Stomach (tissue), 9 donors: ENCODE results near the gene ANGPTL7. TPM values are rescaled to one million over a fixed set of nuclear protein-coding genes. Genes with fewer than 3 reads are reported as not detected.

ENCODE experiments used
- DNase-seq, 2 donors: peaks; one replicate each; pipeline versions ENCODE4 v3.0.0 to v3.0.0-alpha.2; 2013 to 2019
- H3K27ac ChIP-seq, 5 donors: fragments of 200-600 bp in 4 of 5; sonication (generic) in 4 of 5; one replicate each; pipeline ENCODE4 v1.5.1; 2013 to 2019; ENCODE audit warnings: mild to moderate bottlenecking in 1 of 5, moderate library complexity in 1 of 5
- H3K27me3 ChIP-seq, 3 donors: fragments of 200-600 bp; sonication (generic); one replicate each; pipeline ENCODE4 v1.5.1; 2017 to 2019; ENCODE audit warnings: mixed run types in 1 of 3
- H3K36me3 ChIP-seq, 4 donors: fragments of 200-600 bp; sonication (generic); 1 replicate in 3 of 4; 2 replicates in 1 of 4; pipeline ENCODE4 v1.5.1; 2016 to 2019
- H3K4me1 ChIP-seq, 4 donors: fragments of 200-600 bp; sonication (generic); one replicate each; pipeline ENCODE4 v1.5.1; 2016 to 2019
- H3K4me3 ChIP-seq, 4 donors: fragments of 200-600 bp; sonication (generic) in 3 of 4; one replicate each; pipeline ENCODE4 v1.5.1; 2016 to 2019; ENCODE audit warnings: mild to moderate bottlenecking in 1 of 4
- H3K9me3 ChIP-seq, 4 donors: fragments of 200-600 bp; sonication (generic); one replicate each; pipeline ENCODE4 v1.5.1; 2016 to 2019
- EP300 ChIP-seq: sonication (generic); formaldehyde crosslinking; IDR thresholded peaks from one replicate; pipeline ENCODE4 v1.6.1; 2017; ENCODE audit warnings: antibody characterized with exemption
- POLR2A ChIP-seq, 4 donors: fragments of 450-650 bp; IDR thresholded peaks; one replicate each; pipeline ENCODE4 v1.6.1; 2016; ENCODE audit warnings: antibody characterized with exemption in 4 of 4, control low read depth in 2 of 4, mild to moderate bottlenecking in 1 of 4, moderate library complexity in 1 of 4
- POLR2AphosphoS5 ChIP-seq, 3 donors: sonication (generic); formaldehyde crosslinking; IDR thresholded peaks; one replicate each; pipeline ENCODE4 v1.6.1; 2016; ENCODE audit warnings: antibody characterized with exemption in 3 of 3
- WGBS, 5 donors: extraction: QIAGEN DNeasy Blood & Tissue Kit in 3 of 5; methylation state at CpG; one replicate each; pipeline versions ENCODE4 v1.1.5 to v1.1.7; 2013 to 2018; 5-methylcytosine and 5-hydroxymethylcytosine counted together
- intact Hi-C: fragments of 100-400 bp; cut with DNase I; formaldehyde crosslinking; loops from one replicate; pipeline ENCODE4 v1.15.1; 2023; ENCODE audit warnings: low total_unique reads
- polyA plus RNA-seq, 3 donors: library from polyadenylated mRNA; stranded (reverse); fragments of 200-250 nt; gene quantifications; one replicate each; pipeline ENCODE4 v1.2.3, GENCODE V29; 2013
- total RNA-seq, 5 donors: library from RNA; depleted of rRNA; stranded (reverse); fragments of >200 nt; gene quantifications; one replicate each; pipeline versions ENCODE4 v1.1.0 to v1.2.3, GENCODE V29; 2014 to 2016
- TF ChIP-seq, protein P1 (sequence below), 7 experiments: fragments of 450-650 bp in 4 of 7; fragments of 200-600 bp in 3 of 7; sonication (generic) in 3 of 7; IDR thresholded peaks; one replicate each; pipeline ENCODE4 v1.5.1; 2016 to 2019; ENCODE audit warnings: antibody characterized with exemption in 7 of 7, control low read depth in 2 of 7, mild to moderate bottlenecking in 1 of 7
- donor health status: healthy with polysubstance abuse.
- donor health status: Bipolar disorder and iron deficiency.
- donor health status: healthy.

The ANGPTL7 gene
- total and polyA plus RNA-seq, 8 donors, result 0.55 to 2.6 (median 1.6) TPM; not detected in 5

DNA sequence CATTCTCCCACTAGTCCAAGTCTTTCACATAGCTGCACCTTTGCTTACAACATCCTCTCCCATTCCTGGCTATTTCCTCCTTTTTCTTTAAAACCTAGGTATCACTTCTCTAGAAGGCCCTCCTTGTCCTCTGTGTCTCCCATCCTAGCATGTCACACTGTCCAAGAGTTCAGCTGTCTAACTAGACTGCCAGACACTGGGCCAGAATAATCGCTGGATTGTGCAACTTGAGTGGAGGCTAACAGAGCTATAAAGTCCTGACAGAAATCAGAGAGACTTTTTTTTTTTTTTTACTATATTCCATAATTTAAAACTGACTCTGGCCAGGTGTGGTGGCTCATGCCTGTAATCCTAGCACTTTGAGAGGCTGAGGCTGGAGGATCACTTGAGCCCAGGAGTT is 4.2 kb upstream of the ANGPTL7 start:
- Histone ChIP-seq H3K27ac (no peak overlapping the region), H3K4me3 (no peak overlapping the region), H3K9me3 (no peaks in the 10 kb centered on the region), H3K4me1 (peaks cover 0 to 30% (median 14%) of the 10 kb centered on the region in 4 donors), H3K27me3 (no peaks in the 10 kb centered on the region), H3K36me3 (peaks cover 9 to 67% (median 56%) of the 10 kb centered on the region in 4 donors)
- no peak for DNase-seq
- 84 to 100% (median 92%) methylated on average over 1 of the region's 1 CpG for WGBS, 5 donors
- intact Hi-C loops, result no loop called here
- no peak for TF ChIP-seq POLR2A (IDR thresholded peaks at IDR 0.05)
- no peak for TF ChIP-seq EP300

- Histone ChIP-seq H3K27ac (peak overlapping the region in 1 of 5 donors; percentile 9), H3K36me3 (peaks cover 15 to 67% (median 54%) of the 10 kb centered on the region in 4 donors), H3K4me3 (no peak overlapping the region), H3K27me3 (no peaks in the 10 kb centered on the region), H3K9me3 (no peaks in the 10 kb centered on the region), H3K4me1 (peaks cover 0 to 29% (median 13%) of the 10 kb centered on the region in 4 donors)
- DNase-seq, result no peak
- no peak for TF ChIP-seq EP300
- TF ChIP-seq POLR2AphosphoS5 (IDR thresholded peaks at IDR 0.05), result no peak
- 88 to 92% (median 91%) methylated on average over 3 of the region's 3 CpGs for WGBS, 5 donors
- intact Hi-C loops, result no loop called here
These were observed 2.2 kb upstream of the ANGPTL7 start for GRCh38 chr1:11187000-11187399.

GRCh38 chr1:11187494-11187893 is 1.7 kb upstream of the ANGPTL7 start:
- intact Hi-C loops, result no loop called here
- H3K9me3 ChIP-seq, result no peaks in the 10 kb centered on the region
- H3K27ac ChIP-seq, result peak overlapping the region in 1 of 5 donors; percentile 39
- peaks cover 0 to 29% (median 13%) of the 10 kb centered on the region in 4 donors for H3K4me1 ChIP-seq
- no peak overlapping the region for H3K4me3 ChIP-seq
- no peak for DNase-seq
- 73 to 85% (median 84%) methylated on average over 2 of the region's 2 CpGs for WGBS, 5 donors
- no peaks in the 10 kb centered on the region for H3K27me3 ChIP-seq
- TF ChIP-seq POLR2AphosphoS5 (IDR thresholded peaks at IDR 0.05) (no peak), POLR2A (IDR thresholded peaks at IDR 0.05) (no peak), EP300 (no peak)
- TF ChIP-seq, protein P1, sequence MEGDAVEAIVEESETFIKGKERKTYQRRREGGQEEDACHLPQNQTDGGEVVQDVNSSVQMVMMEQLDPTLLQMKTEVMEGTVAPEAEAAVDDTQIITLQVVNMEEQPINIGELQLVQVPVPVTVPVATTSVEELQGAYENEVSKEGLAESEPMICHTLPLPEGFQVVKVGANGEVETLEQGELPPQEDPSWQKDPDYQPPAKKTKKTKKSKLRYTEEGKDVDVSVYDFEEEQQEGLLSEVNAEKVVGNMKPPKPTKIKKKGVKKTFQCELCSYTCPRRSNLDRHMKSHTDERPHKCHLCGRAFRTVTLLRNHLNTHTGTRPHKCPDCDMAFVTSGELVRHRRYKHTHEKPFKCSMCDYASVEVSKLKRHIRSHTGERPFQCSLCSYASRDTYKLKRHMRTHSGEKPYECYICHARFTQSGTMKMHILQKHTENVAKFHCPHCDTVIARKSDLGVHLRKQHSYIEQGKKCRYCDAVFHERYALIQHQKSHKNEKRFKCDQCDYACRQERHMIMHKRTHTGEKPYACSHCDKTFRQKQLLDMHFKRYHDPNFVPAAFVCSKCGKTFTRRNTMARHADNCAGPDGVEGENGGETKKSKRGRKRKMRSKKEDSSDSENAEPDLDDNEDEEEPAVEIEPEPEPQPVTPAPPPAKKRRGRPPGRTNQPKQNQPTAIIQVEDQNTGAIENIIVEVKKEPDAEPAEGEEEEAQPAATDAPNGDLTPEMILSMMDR (IDR thresholded peaks at IDR 0.05), result no peak
- peaks cover 15 to 67% (median 57%) of the 10 kb centered on the region in 4 donors for H3K36me3 ChIP-seq

GRCh38 chr1:11187931-11188330 is 1.2 kb upstream of the ANGPTL7 start:
- H3K27ac ChIP-seq, result peak overlapping the region in 1 of 5 donors; percentile 39
- no peaks in the 10 kb centered on the region for H3K27me3 ChIP-seq
- H3K36me3 ChIP-seq, result peaks cover 15 to 67% (median 60%) of the 10 kb centered on the region in 4 donors
- intact Hi-C loops, result no loop called here
- TF ChIP-seq POLR2AphosphoS5 (IDR thresholded peaks at IDR 0.05) (no peak), EP300 (no peak), POLR2A (IDR thresholded peaks at IDR 0.05) (no peak)
- TF ChIP-seq, protein P1 (IDR thresholded peaks at IDR 0.05), result no peak
- no peak overlapping the region for H3K4me3 ChIP-seq
- peak in 1 of 2 donors; percentile 40 for DNase-seq
- peaks cover 0 to 29% (median 13%) of the 10 kb centered on the region in 4 donors for H3K4me1 ChIP-seq
- no peaks in the 10 kb centered on the region for H3K9me3 ChIP-seq
- WGBS, 5 donors, result 73 to 91% (median 83%) methylated on average over 2 of the region's 2 CpGs

- H3K9me3 ChIP-seq, result no peaks in the 10 kb centered on the region
- no peak for DNase-seq
- H3K4me1 ChIP-seq, result peaks cover 0 to 29% (median 13%) of the 10 kb centered on the region in 4 donors
- 76 to 95% (median 88%) methylated on average over 1 of the region's 1 CpG for WGBS, 5 donors
- H3K36me3 ChIP-seq, result peaks cover 15 to 71% (median 63%) of the 10 kb centered on the region in 4 donors
- H3K27ac ChIP-seq, result peak overlapping the region in 2 of 5 donors; percentile 38 to 58
- no peak overlapping the region for H3K4me3 ChIP-seq
- H3K27me3 ChIP-seq, result no peaks in the 10 kb centered on the region
- intact Hi-C loops, result no loop called here
- TF ChIP-seq EP300, result no peak
- TF ChIP-seq POLR2A (IDR thresholded peaks at IDR 0.05), result no peak
- TF ChIP-seq POLR2AphosphoS5 (IDR thresholded peaks at IDR 0.05), result no peak
- TF ChIP-seq, protein P1 (IDR thresholded peaks at IDR 0.05), result no peak
These were observed 774 bp upstream of the ANGPTL7 start for GRCh38 chr1:11188381-11188780.
